Mesothelial cell of epicardium (in vitro differentiated cells): Measurements from ENCODE around the gene C1QTNF2. TPM values are rescaled to one million over a fixed set of nuclear protein-coding genes. Genes with fewer than 3 reads are reported as not detected.

Experiments
- DNase-seq, 2 experiments: peaks; one replicate each; pipeline ENCODE4 v3.0.0; 2021; ENCODE audit warnings: low spot score in 2 of 2; ENCODE audit not compliant: unreplicated experiment in 2 of 2
- H3K27ac Mint-ChIP-seq: 2 replicates; pipeline ENCODE4 v1.8.0; 2021; ENCODE audit warnings: mixed read lengths
- H3K27me3 Mint-ChIP-seq: 2 replicates; pipeline ENCODE4 v1.8.0; 2021; ENCODE audit warnings: low read depth, mixed read lengths
- H3K36me3 Mint-ChIP-seq: 2 replicates; pipeline ENCODE4 v1.8.0; 2021; ENCODE audit warnings: mixed read lengths
- H3K4me1 Mint-ChIP-seq: 2 replicates; pipeline ENCODE4 v1.8.0; 2021; ENCODE audit warnings: mixed read lengths
- H3K4me3 Mint-ChIP-seq: 2 replicates; pipeline ENCODE4 v1.8.0; 2021; ENCODE audit warnings: mild to moderate bottlenecking, moderate library complexity, mixed read lengths
- H3K9me3 Mint-ChIP-seq: 2 replicates; pipeline ENCODE4 v1.8.0; 2021; ENCODE audit warnings: mixed read lengths
- total RNA-seq: library from RNA; stranded (reverse); gene quantifications from 3 replicates; pipeline ENCODE4 v1.2.1, GENCODE V29; 2021
- TF ChIP-seq, protein P1 (sequence below): fragments of 200-600 bp; sonication (generic); IDR thresholded peaks from one replicate; pipeline ENCODE4 v1.5.0; 2021; ENCODE audit warnings: antibody characterized with exemption; ENCODE audit not compliant: unreplicated experiment

C1QTNF2 gene
- total RNA-seq, 1 donor from 2014 or later: 1.3 TPM

- TF ChIP-seq, protein P1, sequence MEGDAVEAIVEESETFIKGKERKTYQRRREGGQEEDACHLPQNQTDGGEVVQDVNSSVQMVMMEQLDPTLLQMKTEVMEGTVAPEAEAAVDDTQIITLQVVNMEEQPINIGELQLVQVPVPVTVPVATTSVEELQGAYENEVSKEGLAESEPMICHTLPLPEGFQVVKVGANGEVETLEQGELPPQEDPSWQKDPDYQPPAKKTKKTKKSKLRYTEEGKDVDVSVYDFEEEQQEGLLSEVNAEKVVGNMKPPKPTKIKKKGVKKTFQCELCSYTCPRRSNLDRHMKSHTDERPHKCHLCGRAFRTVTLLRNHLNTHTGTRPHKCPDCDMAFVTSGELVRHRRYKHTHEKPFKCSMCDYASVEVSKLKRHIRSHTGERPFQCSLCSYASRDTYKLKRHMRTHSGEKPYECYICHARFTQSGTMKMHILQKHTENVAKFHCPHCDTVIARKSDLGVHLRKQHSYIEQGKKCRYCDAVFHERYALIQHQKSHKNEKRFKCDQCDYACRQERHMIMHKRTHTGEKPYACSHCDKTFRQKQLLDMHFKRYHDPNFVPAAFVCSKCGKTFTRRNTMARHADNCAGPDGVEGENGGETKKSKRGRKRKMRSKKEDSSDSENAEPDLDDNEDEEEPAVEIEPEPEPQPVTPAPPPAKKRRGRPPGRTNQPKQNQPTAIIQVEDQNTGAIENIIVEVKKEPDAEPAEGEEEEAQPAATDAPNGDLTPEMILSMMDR: no peak
- no peak overlapping the region for H3K4me3 Mint-ChIP-seq
- DNase-seq: no peak
- no peaks in the 10 kb centered on the region for H3K9me3 Mint-ChIP-seq
- peaks cover 15% of the 10 kb centered on the region for H3K4me1 Mint-ChIP-seq
- no peak overlapping the region for H3K27ac Mint-ChIP-seq
- H3K36me3 Mint-ChIP-seq: no peaks in the 10 kb centered on the region
- H3K27me3 Mint-ChIP-seq: peaks cover 3% of the 10 kb centered on the region
These were observed 53.0 kb downstream of the C1QTNF2 start for GRCh38 chr5:160317434-160317833.

GRCh38 chr5:160315968-160316367 is 54.5 kb downstream of the C1QTNF2 start:
- no peak overlapping the region for H3K4me3 Mint-ChIP-seq
- DNase-seq: no peak
- peaks cover 3% of the 10 kb centered on the region for H3K27me3 Mint-ChIP-seq
- peaks cover 20% of the 10 kb centered on the region for H3K4me1 Mint-ChIP-seq
- H3K36me3 Mint-ChIP-seq: no peaks in the 10 kb centered on the region
- no peak overlapping the region for H3K27ac Mint-ChIP-seq
- TF ChIP-seq, protein P1: no peak
- no peaks in the 10 kb centered on the region for H3K9me3 Mint-ChIP-seq

GRCh38 chr5:160312960-160313727 is 57.3 kb downstream of the C1QTNF2 start:
- Mint-ChIP-seq H3K36me3 (peaks cover 3% of the 10 kb centered on the region), H3K4me1 (peaks cover 24% of the 10 kb centered on the region), H3K4me3 (peak overlapping the region; percentile 96), H3K9me3 (no peaks in the 10 kb centered on the region), H3K27ac (peak overlapping the region; percentile 86), H3K27me3 (peaks cover 3% of the 10 kb centered on the region)
- TF ChIP-seq, protein P1: no peak
- no peak for DNase-seq

DNA sequence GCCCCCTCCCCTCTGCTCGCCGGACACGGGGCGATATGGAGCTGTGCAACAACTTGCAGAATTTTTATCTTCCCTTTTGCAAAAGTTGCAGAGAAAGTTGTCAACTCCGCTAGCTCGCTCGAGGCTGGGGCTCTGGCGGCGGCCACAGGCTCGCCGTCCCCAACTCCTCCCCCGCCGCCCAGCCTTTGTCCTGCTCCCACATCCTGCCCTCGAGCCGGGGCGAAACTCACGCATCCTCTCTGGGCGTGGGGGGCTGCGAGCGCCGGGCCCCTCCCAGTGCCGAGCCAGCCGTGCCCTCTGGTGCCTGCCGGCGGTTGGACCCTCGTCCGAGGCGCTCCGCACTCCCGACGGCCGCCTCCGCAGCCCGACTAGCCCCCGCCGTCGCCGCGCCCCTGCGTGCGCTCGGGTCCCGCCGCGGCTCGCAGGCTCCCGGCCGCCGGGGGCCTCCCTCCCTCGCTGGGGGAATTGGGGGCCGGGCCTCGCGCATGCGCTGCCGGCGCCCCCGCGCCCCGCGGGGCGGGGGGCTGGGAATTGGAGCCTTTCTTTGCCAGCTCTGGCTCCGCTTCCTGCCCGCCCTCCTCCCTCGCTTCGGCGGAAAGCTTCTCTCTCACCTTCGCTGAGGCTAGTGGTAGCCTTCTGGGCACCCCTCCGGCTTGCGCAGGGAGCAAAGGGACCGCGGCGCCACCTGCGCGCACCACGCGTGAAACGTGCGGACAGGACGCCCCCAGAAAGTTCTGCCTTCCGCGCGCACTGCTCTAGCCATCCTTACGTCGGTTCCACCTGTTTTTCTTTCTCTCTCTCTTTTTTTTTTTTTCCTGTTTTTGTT is 58.1 kb downstream of the C1QTNF2 start, which contains the start of gene CCNJL:
TSS of gene CCNJL (minus strand) at position 431 of the 826 bp plus-strand sequence. CDS start 641 bp downstream, outside the sequence.
- peak; percentile 67 to 82 for DNase-seq
- peaks cover 24% of the 10 kb centered on the region for H3K4me1 Mint-ChIP-seq
- peaks cover 3% of the 10 kb centered on the region for H3K36me3 Mint-ChIP-seq
- TF ChIP-seq, protein P1: no peak
- H3K27ac Mint-ChIP-seq: peak within 1 kb of the TSS; percentile 86
- H3K4me3 Mint-ChIP-seq: peak within 1 kb of the TSS; percentile 96
- no peaks in the 10 kb centered on the region for H3K9me3 Mint-ChIP-seq
- peaks cover 3% of the 10 kb centered on the region for H3K27me3 Mint-ChIP-seq

DNA sequence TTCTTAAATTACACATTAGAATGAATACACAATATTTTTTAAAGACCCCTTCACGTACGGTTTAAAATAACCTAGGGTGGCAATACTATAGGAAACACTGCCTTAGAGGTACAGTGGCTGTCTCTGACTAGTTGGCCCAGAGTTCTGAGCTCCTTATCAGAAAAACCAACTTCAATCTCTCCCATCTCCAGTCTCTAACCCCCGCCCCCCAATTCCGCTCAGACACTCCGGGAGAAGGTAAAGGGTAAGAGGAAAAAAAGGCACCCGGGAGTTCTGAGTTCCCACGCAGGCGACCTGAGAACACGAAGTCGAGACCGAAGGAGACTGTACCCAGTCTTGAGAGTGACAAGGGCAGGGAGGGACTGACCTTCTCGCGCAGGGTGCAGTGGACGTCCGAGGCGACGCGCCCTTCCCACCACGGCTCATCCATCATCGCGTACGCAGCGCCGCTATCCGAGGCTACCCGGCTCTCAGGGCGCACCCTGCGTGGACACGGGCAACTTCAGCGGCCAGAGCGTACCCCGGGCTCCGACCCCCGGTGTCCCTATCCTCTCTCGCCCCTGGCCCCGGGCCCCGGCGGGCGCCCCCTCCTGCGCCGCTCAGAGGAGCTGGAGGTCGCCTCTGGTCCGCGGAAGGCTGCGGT is 58.8 kb downstream of the C1QTNF2 start:
- TF ChIP-seq, protein P1: no peak
- Mint-ChIP-seq H3K9me3 (no peaks in the 10 kb centered on the region), H3K27me3 (peaks cover 3% of the 10 kb centered on the region), H3K27ac (peak overlapping the region; percentile 45), H3K4me3 (peak overlapping the region; percentile 89), H3K36me3 (peaks cover 3% of the 10 kb centered on the region), H3K4me1 (peaks cover 23% of the 10 kb centered on the region)
- DNase-seq: no peak
